Lung (tissue), 12 donors: ENCODE measurements around the gene CELF1. TPM values are rescaled to one million over a fixed set of nuclear protein-coding genes. Genes with fewer than 3 reads are reported as not detected.
"Not testable (repeated sequence)": the region's sequence is repeated elsewhere in the genome, so short reads cannot be mapped to it uniquely, and the experiment has no call there.

ENCODE experiments used
- ATAC-seq: fragments of 200-7000 bp; cut with Tn5 transposase; one replicate; pipeline ENCODE4 v1.9.1; 2020; ENCODE audit warnings: moderate number of reproducible peaks; ENCODE audit not compliant: insufficient read depth, low FRiP score
- DNase-seq, 3 donors: peaks; one replicate each; pipeline ENCODE4 v3.0.0-alpha.2; 2013 to 2017
- H3K27ac ChIP-seq, 2 donors: one replicate each; pipeline ENCODE4 v1.5.1; 2013; ENCODE audit warnings: mild to moderate bottlenecking in 2 of 2, moderate library complexity in 2 of 2, control low read depth in 1 of 2, inconsistent platforms in 1 of 2, low read depth in 1 of 2, low read length in 1 of 2
- H3K27me3 ChIP-seq, 3 donors: one replicate each; pipeline ENCODE4 v1.5.1; 2013; ENCODE audit warnings: low read length in 2 of 3; ENCODE audit not compliant: control insufficient read depth in 3 of 3, insufficient read depth in 3 of 3
- H3K36me3 ChIP-seq, 4 donors: one replicate each; pipeline ENCODE4 v1.5.1; 2013; ENCODE audit warnings: low read length in 4 of 4, mild to moderate bottlenecking in 1 of 4, moderate library complexity in 1 of 4; ENCODE audit not compliant: control insufficient read depth in 4 of 4, insufficient read depth in 4 of 4
- H3K4me1 ChIP-seq, 5 donors: one replicate each; pipeline ENCODE4 v1.5.1; 2013; ENCODE audit warnings: low read length in 5 of 5, mild to moderate bottlenecking in 2 of 5, moderate library complexity in 1 of 5; ENCODE audit not compliant: control insufficient read depth in 5 of 5, insufficient read depth in 5 of 5
- H3K4me3 ChIP-seq: one replicate; pipeline ENCODE4 v1.5.1; 2013; ENCODE audit warnings: mild to moderate bottlenecking, control low read depth, moderate library complexity
- H3K9ac ChIP-seq, 2 donors: one replicate each; pipeline ENCODE4 v1.5.1; 2013; ENCODE audit warnings: low read length in 2 of 2, control low read depth in 1 of 2; ENCODE audit not compliant: insufficient read depth in 1 of 2
- H3K9me3 ChIP-seq, 4 donors: one replicate each; pipeline ENCODE4 v1.5.1; 2013; ENCODE audit warnings: low read length in 3 of 4, mild to moderate bottlenecking in 1 of 4, moderate library complexity in 1 of 4; ENCODE audit not compliant: control insufficient read depth in 4 of 4, insufficient read depth in 3 of 4
- CTCF ChIP-seq: IDR thresholded peaks from 2 replicates; pipeline ENCODE4 v1.5.1; 2012; ENCODE audit warnings: mild to moderate bottlenecking; ENCODE audit errors: control extremely low read depth, extremely low read depth
- WGBS, 2 donors: extraction: QIAGEN DNeasy Blood & Tissue Kit; methylation state at CpG; one replicate each; pipeline ENCODE4 v1.1.7; 2013; 5-methylcytosine and 5-hydroxymethylcytosine counted together
- polyA plus RNA-seq, 2 donors: library from polyadenylated mRNA; stranded (reverse); fragments of 200-250 nt; gene quantifications; one replicate each; pipeline ENCODE4 v1.2.1, GENCODE V29; 2013
- total RNA-seq, 2 donors: library from RNA; depleted of rRNA in 1 of 2; stranded (reverse); fragments of >200 nt in 1 of 2; gene quantifications; one replicate each; pipeline ENCODE4 v1.2.1, GENCODE V29; 2014 to 2021
- donor health status: control.
- donor health status: control.
- donor health status: Bipolar disorder and iron deficiency.
- donor health status: healthy.
- donor health status: DM: yes; HTN: yes; CAD: no.

The CELF1 gene
- total and polyA plus RNA-seq, 4 donors, result 32.2 to 184 (median 63.8) TPM

DNA sequence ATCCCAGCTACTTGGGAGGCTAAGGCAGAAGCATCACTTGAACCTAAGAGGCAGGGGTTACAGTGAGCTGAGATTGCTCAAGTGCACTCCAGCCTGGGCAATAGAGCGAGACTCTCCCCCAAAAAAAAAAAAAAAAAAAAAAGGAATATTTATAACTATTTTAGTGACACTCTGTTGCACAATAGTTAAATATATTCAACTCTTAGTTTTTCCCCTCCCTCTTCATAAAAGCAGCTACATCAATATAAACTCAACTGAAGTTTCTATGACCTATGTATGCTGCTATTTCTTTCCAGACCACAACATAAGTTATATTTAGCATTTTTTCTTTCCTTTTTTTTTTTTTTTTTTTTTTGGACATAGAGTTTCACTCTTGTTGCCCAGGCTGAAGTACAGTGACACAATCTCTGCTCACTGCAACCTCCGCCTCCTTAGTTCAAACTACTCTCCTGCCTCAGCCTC is 19.2 kb downstream of the CELF1 start:
- TF ChIP-seq CTCF, result no peak
- WGBS, 2 donors, result 54 to 55% methylated on average over 2 of the region's 2 CpGs
- no peaks in the 10 kb centered on the region for H3K9me3 ChIP-seq
- no peak overlapping the region for H3K4me3 ChIP-seq
- no peak overlapping the region for H3K9ac ChIP-seq
- H3K27me3 ChIP-seq, result no peaks in the 10 kb centered on the region
- DNase-seq (no peak), ATAC-seq (no peak)
- peaks cover 0 to 7% (median under 1%) of the 10 kb centered on the region in 4 donors for H3K36me3 ChIP-seq
- peaks cover 1 to 27% (median 6%) of the 10 kb centered on the region in 5 donors for H3K4me1 ChIP-seq
- H3K27ac ChIP-seq, result no peak overlapping the region

- DNase-seq, result peak in 1 of 3 donors; percentile 44
- no peak for TF ChIP-seq CTCF
- no peak overlapping the region for H3K9ac ChIP-seq
These were observed 20.2 kb downstream of the CELF1 start for GRCh38 chr11:47532597-47533213.

GRCh38 chr11:47531666-47532065 is 21.3 kb downstream of the CELF1 start:
- H3K9me3 ChIP-seq, result no peaks in the 10 kb centered on the region
- no peak overlapping the region for H3K9ac ChIP-seq
- DNase-seq (no peak), ATAC-seq (no peak)
- whole genome bisulfite sequencing, 2 donors, result 81 to 82% methylated on average over 3 of the region's 3 CpGs
- H3K27me3 ChIP-seq, result no peaks in the 10 kb centered on the region
- peaks cover 0 to 22% (median 5%) of the 10 kb centered on the region in 5 donors for H3K4me1 ChIP-seq
- TF ChIP-seq CTCF, result no peak
- H3K36me3 ChIP-seq, result peaks cover 0 to 7% (median under 1%) of the 10 kb centered on the region in 4 donors
- H3K27ac ChIP-seq, result no peak overlapping the region
- H3K4me3 ChIP-seq, result no peak overlapping the region

More at GRCh38 chr11:47532597-47533213, 20.2 kb downstream of the CELF1 start:
- Histone ChIP-seq H3K9me3 (no peaks in the 10 kb centered on the region), H3K27me3 (no peaks in the 10 kb centered on the region), H3K36me3 (peaks cover 0 to 7% (median under 1%) of the 10 kb centered on the region in 4 donors), H3K4me3 (no peak overlapping the region), H3K4me1 (peaks cover 0 to 25% (median 5%) of the 10 kb centered on the region in 5 donors), H3K27ac (peak overlapping the region in 1 of 2 donors; percentile 24)
- no peak for ATAC-seq
- 92 to 96% methylated on average over 2 of the region's 2 CpGs for whole genome bisulfite sequencing, 2 donors

- WGBS, 2 donors, result 91 to 92% methylated on average over 9 of the region's 9 CpGs
These were observed 22.2 kb downstream of the CELF1 start for GRCh38 chr11:47530721-47531120.

More at GRCh38 chr11:47530721-47531120, 22.2 kb downstream of the CELF1 start:
- H3K9me3 ChIP-seq, H3K9ac ChIP-seq, H3K27ac ChIP-seq, H3K36me3 ChIP-seq, H3K4me3 ChIP-seq, ATAC-seq, H3K27me3 ChIP-seq, DNase-seq: not testable (repeated sequence)
- peaks cover 0 to 18% (median 0%) of the 10 kb centered on the region in 5 donors for H3K4me1 ChIP-seq
